Nephron (organoid): ENCODE results near the gene RASA3.

ENCODE experiments used
- H3K27ac Mint-ChIP-seq, 3 experiments: 2 replicates each; pipeline ENCODE4 v1.8.0; 2020; ENCODE audit warnings: mixed read lengths in 3 of 3, mild to moderate bottlenecking in 2 of 3, moderate library complexity in 1 of 3
- H3K27me3 Mint-ChIP-seq: 2 replicates; pipeline ENCODE4 v1.8.0; 2021; ENCODE audit warnings: low read depth, mild to moderate bottlenecking, moderate library complexity, mixed read lengths
- H3K36me3 Mint-ChIP-seq: 2 replicates; pipeline ENCODE4 v1.8.0; 2020; ENCODE audit warnings: low read depth, mixed read lengths
- H3K4me1 Mint-ChIP-seq: 2 replicates; pipeline ENCODE4 v1.8.0; 2020; ENCODE audit warnings: mixed read lengths
- H3K4me3 Mint-ChIP-seq, 3 experiments: 2 replicates each; pipeline ENCODE4 v1.8.0; 2020; ENCODE audit warnings: mild to moderate bottlenecking in 3 of 3, mixed read lengths in 3 of 3, moderate library complexity in 2 of 3
- H3K9me3 Mint-ChIP-seq: 2 replicates; pipeline ENCODE4 v1.8.0; 2020; ENCODE audit warnings: mixed read lengths
- TF ChIP-seq, protein P1 (sequence below), 3 experiments: fragments of 200-600 bp; sonication (generic); IDR thresholded peaks; one replicate each; pipeline ENCODE4 v1.5.0; 2021; ENCODE audit warnings: antibody characterized with exemption in 3 of 3; ENCODE audit not compliant: unreplicated experiment in 3 of 3

Gene RASA3

DNA sequence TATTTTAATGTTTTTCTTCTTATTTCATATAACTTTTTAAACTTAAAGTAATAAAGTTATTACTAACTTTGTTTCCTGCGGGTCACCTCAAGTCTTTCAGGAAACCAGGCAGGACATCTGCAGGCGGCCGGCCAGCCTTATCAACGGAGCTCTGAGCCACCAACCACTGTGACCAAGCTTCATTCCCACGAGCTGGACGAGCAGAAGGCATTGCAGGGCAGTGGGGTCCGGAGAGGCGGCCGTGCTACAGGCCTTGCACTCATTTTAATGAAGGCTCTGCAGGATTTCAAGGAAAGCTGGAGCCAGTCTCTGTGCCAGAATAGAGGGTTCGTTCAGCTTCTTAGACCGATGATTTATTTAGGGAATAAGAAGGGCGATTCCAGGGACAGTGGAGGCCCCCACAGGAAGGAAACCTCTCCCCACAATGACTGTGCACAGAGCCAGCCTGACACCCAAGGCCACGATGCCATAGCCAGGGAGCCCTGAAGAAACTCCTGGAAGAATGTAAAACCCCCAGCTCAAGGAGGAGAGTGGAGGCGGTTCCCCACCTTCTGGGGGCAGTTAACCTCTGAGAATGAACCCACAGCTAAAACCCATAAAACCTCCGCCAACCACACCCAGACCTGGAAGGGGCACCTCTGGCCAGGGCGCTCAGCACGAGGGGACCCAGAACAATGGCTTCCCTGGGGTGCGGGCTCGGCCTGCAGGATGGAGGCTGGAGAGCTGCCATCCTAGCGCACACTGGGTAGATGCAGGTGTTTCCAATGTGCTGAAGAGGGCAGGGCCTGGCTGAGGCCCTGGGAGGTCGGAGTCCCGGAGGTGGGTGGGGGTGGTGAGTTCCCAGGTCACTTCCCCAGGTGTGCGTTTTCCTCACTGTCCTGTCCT, 75.0 kb downstream of the RASA3 start:
- no peak overlapping the region for H3K4me3 Mint-ChIP-seq

DNA sequence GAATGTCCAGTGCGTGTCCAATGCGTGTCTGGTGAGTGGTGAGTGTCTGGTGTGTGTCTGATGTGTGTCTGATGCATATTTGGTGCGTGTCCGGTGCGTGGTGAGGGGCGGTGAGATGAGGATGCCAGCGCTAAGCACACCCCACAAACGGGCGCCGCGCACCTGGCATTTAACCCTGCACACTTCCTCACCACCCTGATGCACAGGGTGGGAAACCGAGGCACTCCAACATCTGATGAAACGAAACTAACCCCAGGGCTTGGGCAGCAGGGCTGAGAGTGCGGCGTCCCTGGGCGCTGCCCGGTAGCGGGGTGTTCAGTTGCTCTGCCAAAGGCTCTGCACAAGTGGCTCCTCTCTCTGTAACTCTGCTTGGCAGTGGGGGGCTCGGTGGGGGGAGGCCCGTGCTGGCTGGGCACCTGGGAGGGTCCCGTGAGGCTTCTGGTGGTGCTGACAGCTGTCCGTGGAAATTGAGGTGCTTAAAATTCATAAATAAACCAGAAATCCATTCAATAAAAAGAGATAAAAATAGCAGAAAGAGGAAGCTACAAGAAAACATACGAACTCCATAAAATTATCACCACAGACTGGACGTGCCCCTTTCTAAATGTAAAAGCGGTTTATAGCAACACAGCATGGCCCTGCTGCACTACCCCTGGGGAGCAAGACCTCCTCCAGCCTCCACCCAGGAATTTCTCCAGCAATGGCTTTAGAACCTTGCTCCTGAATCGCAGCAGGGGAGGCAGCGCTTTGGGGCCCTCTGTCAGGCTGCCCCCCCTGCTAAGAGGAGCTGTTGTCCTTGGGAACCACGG, 76.0 kb downstream of the RASA3 start:
- peaks cover 4% of the 10 kb centered on the region for H3K27me3 Mint-ChIP-seq
- H3K4me3 Mint-ChIP-seq, result no peak overlapping the region
- H3K4me1 Mint-ChIP-seq, result peaks cover 9% of the 10 kb centered on the region
- TF ChIP-seq, protein P1, sequence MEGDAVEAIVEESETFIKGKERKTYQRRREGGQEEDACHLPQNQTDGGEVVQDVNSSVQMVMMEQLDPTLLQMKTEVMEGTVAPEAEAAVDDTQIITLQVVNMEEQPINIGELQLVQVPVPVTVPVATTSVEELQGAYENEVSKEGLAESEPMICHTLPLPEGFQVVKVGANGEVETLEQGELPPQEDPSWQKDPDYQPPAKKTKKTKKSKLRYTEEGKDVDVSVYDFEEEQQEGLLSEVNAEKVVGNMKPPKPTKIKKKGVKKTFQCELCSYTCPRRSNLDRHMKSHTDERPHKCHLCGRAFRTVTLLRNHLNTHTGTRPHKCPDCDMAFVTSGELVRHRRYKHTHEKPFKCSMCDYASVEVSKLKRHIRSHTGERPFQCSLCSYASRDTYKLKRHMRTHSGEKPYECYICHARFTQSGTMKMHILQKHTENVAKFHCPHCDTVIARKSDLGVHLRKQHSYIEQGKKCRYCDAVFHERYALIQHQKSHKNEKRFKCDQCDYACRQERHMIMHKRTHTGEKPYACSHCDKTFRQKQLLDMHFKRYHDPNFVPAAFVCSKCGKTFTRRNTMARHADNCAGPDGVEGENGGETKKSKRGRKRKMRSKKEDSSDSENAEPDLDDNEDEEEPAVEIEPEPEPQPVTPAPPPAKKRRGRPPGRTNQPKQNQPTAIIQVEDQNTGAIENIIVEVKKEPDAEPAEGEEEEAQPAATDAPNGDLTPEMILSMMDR (IDR thresholded peaks at IDR 0.05; ENCODE audit: unreplicated experiment in 3 of 3), result no peak
- H3K9me3 Mint-ChIP-seq, result no peaks in the 10 kb centered on the region
- peaks cover 3% of the 10 kb centered on the region for H3K36me3 Mint-ChIP-seq
- H3K27ac Mint-ChIP-seq, result no peak overlapping the region

More for the DNA sequence above, 75.0 kb downstream of the RASA3 start:
- H3K36me3 Mint-ChIP-seq, result peaks cover 3% of the 10 kb centered on the region
- H3K9me3 Mint-ChIP-seq, result no peaks in the 10 kb centered on the region
- H3K27ac Mint-ChIP-seq, result peak overlapping the region in 2 of 3 experiments; percentile 50 to 63
- peaks cover 9% of the 10 kb centered on the region for H3K4me1 Mint-ChIP-seq
- TF ChIP-seq, protein P1 (IDR thresholded peaks at IDR 0.05; ENCODE audit: unreplicated experiment in 3 of 3), result no peak
- peaks cover 4% of the 10 kb centered on the region for H3K27me3 Mint-ChIP-seq

DNA sequence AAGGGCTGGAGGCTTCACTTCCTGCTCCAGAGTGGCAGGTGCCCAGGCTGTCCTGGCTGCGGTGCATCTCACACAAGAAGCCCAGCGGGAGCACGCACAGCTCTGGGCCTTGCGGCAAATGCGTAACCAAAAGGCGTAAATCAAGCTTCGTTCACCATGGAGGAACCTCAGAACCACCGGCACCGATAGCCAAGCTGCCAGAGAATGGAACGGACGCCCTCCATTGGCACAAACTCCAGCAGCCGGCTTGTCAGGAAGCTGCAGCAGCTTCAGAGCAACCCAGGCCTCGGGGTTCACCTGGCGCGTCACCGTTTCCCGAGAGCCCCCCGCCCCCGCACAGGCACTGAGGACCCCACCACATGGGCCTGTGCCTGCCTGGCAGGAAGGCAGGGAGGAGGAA, 76.7 kb downstream of the RASA3 start:
- peaks cover 9% of the 10 kb centered on the region for H3K4me1 Mint-ChIP-seq
- no peaks in the 10 kb centered on the region for H3K9me3 Mint-ChIP-seq
- H3K36me3 Mint-ChIP-seq, result peaks cover 3% of the 10 kb centered on the region
- TF ChIP-seq, protein P1 (IDR thresholded peaks at IDR 0.05; ENCODE audit: unreplicated experiment in 3 of 3), result no peak
- H3K27ac Mint-ChIP-seq, result no peak overlapping the region
- peaks cover 4% of the 10 kb centered on the region for H3K27me3 Mint-ChIP-seq
- H3K4me3 Mint-ChIP-seq, result no peak overlapping the region

DNA sequence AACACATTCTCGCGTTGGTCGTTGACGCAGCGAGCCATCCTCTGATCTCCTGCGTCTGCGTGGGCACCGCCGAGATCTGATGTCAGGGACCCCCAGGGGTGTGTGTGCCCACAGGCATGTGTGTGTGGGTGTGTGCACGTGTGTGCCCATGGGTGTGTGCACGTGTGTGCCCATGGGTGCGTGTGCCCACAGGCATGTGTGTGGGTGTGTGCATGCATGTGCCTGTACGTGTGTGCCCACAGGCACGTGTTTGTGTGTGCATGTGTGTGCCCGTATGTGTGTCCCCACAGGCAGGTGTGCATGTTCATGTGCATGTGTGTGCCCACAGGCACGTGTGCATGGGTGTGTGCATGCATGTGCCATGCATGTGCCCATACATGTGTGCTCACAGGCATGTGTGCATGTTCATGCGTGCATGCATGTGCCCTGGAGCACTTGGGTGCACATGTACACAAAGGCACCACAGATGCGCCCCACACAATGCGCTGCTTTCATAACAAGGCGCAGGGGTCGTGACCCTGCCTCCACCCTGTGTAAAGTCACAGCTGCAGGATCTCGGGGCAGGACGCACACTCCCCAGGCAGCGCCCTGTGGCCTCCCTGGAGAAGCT, 77.5 kb downstream of the RASA3 start:
- Mint-ChIP-seq H3K27me3 (peaks cover under 1% of the 10 kb centered on the region), H3K4me3 (no peak overlapping the region), H3K4me1 (peaks cover 9% of the 10 kb centered on the region), H3K9me3 (no peaks in the 10 kb centered on the region), H3K36me3 (peaks cover 3% of the 10 kb centered on the region), H3K27ac (no peak overlapping the region)
- TF ChIP-seq, protein P1 (IDR thresholded peaks at IDR 0.05; ENCODE audit: unreplicated experiment in 3 of 3), result no peak

DNA sequence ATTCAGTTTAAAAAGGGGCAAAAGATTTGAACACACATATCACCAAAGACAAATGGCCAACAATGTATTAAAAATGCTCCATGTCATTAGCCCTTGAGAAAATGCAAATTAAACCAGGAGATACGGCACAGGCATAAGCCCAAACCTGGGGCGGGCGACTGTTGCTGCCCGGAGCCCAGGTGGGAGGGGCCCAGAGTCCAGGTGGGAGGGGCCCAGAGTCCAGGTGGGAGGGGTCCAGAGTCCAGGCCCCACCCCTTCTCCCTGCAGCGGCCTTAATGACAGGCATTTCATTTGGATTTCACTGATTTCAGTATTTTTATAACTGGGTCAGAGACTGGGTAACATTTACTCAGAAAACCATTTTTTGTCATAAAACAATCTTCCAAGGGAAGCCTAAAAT, 78.2 kb downstream of the RASA3 start:
- TF ChIP-seq, protein P1 (IDR thresholded peaks at IDR 0.05; ENCODE audit: unreplicated experiment in 3 of 3), result no peak
- Mint-ChIP-seq H3K9me3 (no peaks in the 10 kb centered on the region), H3K27ac (no peak overlapping the region), H3K27me3 (no peaks in the 10 kb centered on the region), H3K4me3 (no peak overlapping the region), H3K4me1 (peaks cover 13% of the 10 kb centered on the region), H3K36me3 (no peaks in the 10 kb centered on the region)
